Left ventricle myocardium superior (tissue), 1 donor: ENCODE measurements around the gene HBM. TPM values are rescaled to one million over a fixed set of nuclear protein-coding genes. Genes with fewer than 3 reads are reported as not detected.
"Not testable (repeated sequence)": the region's sequence is repeated elsewhere in the genome, so short reads cannot be mapped to it uniquely, and the experiment has no call there.

ENCODE experiments used
- ATAC-seq: fragments of 200-7000 bp; cut with Tn5 transposase; one replicate; pipeline ENCODE4 v1.9.1; 2020; ENCODE audit warnings: mild to moderate bottlenecking, moderate library complexity
- DNase-seq: peaks from one replicate; pipeline ENCODE4 v3.0.0-alpha.2; 2020
- intact Hi-C: fragments of 100-400 bp; cut with micrococcal nuclease; formaldehyde crosslinking; loops from one replicate; pipeline ENCODE4 v1.11.0; 2022
- total RNA-seq: library from RNA; stranded (reverse); fragmentation: NEBNext Ultra II Directional; extraction: Animal tissue kit (Norgen Biotek cat#: 25700); gene quantifications from one replicate; pipeline ENCODE4 v1.2.1, GENCODE V29; 2021
- donor health status: DM: no; HTN: yes; CAD: no; lungs with severe emphysema.

Gene HBM
- total RNA-seq, 1 donor from 2014 or later, result not detected

DNA sequence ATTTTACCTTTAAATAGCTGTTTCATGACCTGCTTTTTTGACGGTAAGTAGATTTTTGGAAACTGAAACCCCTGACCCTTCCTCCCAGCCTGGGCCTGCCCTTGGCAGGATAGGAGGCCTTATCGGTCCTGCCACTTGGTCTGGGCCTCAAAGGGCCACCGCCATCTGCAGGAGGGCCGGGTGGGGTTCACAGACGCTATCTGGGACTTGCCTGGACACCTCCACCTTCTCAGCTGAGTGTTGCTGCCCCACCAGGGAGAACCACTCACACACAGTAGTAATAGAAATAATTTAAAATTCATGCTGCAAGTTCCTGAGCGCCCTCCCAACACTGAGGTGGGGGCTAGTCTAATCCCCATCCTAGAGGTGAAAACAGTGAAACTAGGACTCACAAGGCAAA lies 22.7 kb upstream of the HBM start:
- DNase-seq, result no peak
- ATAC-seq, result no peak
- intact Hi-C loops, result no loop called here

DNA sequence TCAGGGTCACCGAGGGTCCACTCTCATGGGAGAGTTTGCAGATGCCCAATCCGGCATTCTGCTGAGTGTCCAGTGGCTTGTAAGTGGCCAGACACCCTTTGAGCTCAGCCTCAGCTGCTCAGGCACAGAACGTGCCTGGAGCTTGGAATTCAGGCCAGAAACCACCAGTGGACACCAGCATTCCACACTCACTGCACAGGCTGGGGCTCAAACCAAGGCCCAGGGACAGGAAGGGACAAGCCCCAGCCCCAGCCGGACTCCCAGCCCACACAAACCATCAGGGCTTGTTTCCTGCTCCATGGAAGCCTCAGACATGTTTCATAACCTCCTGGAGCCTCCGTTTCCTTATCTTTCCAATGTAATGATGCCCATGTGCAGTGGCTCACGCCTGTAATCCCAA lies 22.3 kb upstream of the HBM start:
- no peak for DNase-seq
- intact Hi-C loops, result no loop called here
- ATAC-seq, result no peak

DNA sequence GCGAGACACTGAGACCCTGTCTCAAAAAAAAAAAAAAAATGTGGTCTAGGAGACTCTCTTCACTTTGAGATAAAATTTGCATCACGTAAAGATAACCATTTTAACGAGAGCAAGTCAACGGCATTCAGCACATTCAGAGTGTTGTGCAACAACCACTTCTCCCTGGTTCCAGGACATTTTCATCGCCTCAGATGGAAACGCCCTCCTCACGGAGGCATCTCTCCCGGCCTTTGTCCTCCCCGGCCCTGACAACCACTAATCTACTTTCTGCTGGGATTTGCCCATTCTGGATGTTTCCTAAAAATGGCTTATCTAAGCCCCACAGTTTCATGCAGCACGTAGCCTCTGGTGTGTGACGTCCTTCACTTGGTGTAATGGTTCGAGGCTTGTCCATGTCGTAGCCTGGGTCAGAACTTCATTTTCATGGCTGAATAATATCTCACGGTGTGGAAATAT lies 21.0 kb upstream of the HBM start:
- no peak for DNase-seq
- no peak for ATAC-seq
- intact Hi-C loops, result no loop called here

DNA sequence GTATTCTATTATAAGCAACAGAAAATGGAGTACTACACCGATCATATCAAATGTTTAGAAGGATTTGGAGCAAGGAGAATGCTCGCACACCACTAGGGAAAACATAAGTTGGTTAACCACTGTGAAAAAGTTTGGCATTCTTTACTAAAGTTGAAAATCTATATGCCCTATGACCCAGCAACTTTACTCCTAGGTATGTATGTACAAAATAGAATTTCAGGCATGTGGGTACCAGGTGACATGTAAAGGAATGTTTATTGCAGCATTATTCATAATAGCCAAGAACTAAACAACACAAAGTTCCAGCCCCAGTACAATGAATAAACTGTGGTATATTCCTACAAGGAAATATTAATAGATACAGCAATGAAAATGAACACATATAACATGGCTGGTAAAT lies 19.1 kb upstream of the HBM start:
- DNase-seq, result no peak
- intact Hi-C loops, result no loop called here
- no peak for ATAC-seq

DNA sequence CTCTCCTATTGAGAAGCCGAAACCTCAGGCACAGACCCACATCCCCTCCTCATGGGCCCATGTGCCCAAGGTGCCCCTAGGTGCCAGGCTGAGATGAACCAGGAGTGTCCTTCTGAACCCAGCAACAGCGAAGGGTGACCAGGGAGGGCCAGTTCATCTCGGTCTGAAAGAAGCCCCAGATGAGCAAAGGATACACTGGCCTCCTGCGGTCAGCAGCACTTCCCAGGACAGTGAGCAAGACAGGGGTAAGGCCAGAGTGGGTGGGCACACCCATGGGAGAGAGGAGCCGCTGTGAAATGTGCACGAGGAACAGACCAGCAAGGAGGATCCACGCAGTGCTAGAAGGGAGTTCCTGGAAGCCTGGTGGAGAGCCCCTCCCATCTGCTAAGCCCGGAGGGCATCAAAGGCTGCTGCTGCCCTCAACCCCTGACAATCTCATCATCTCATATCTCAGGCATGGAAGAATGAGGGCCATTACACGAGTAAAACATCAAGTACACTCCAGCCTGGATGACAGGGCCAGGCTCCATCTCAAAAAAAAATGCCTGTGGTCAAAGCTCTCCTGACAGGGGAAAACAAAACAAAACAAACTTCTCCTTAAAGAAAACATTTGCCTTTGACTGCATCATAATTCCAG lies 16.6 kb upstream of the HBM start:
- ATAC-seq, result no peak
- intact Hi-C loops, result no loop called here
- DNase-seq, result no peak

DNA sequence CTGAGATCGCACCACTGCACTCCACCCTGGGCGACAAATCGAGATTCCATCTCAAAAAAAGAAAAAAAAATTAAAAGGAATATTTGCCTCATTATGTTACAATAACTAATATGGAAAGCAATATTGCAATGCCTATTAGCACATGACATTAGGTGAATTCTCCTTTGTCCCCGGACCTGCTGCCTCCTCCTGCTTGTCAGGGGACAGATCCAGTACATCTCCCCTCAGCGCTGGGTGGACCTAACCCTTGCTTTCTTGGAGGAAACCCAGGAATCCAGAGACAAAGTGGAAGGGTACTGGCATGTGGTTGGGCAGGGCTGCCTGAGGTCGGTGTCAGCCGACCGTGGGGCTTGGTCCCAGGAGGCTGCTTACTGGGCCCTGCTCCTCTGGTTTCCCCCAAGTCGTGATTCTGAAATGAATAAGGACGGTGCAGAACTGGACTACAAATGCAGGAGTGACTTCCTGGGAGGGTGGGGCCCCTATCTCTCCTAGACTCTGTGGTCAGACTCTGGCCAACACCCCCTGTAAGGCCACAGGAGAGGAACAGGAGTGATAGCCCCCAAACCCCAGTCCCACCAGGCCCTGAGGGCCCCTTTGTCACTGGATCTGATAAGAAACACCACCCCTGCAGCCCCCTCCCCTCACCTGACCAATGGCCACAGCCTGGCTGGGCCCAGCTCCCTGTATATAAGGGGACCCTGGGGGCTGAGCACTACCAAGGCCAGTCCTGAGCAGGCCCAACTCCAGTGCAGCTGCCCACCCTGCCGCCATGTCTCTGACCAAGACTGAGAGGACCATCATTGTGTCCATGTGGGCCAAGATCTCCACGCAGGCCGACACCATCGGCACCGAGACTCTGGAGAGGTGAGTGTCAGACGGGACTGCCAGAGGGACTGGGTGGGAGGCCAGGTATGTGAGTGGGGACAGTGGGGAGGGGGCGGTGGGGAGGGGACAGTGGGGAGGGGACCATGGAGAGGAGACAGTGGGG lies 13.3 kb upstream of the HBM start, which contains the start of gene HBZ:
Gene HBZ (plus strand): TSS at position 504 of the 988 bp plus-strand sequence. CDS start 266 bp downstream, at position 770.
- no peak for DNase-seq
- ATAC-seq, result no peak
- intact Hi-C loops, result no loop called here

DNA sequence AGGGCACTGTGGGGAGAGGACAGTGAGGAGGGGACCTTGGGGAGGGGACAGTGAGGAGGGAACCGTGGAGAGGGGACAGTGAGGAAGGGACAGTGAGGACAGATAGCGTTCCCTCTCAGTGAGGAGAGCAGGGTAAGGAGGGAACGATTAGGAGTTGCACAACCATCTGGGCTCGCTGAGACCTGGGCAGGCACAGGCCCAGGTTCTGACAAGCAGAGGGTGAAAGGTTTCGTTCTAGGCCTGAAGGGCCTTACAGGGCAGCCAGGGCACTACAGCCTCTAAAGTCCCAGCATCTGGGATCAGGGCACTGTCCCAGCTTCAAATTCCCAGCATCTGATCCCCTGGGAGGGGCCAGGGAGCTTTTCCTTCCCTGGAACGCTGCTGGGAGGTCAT lies 12.7 kb upstream of the HBM start:
- intact Hi-C loops, DNase-seq: not testable (repeated sequence)
- peak; percentile 47 for ATAC-seq

DNA sequence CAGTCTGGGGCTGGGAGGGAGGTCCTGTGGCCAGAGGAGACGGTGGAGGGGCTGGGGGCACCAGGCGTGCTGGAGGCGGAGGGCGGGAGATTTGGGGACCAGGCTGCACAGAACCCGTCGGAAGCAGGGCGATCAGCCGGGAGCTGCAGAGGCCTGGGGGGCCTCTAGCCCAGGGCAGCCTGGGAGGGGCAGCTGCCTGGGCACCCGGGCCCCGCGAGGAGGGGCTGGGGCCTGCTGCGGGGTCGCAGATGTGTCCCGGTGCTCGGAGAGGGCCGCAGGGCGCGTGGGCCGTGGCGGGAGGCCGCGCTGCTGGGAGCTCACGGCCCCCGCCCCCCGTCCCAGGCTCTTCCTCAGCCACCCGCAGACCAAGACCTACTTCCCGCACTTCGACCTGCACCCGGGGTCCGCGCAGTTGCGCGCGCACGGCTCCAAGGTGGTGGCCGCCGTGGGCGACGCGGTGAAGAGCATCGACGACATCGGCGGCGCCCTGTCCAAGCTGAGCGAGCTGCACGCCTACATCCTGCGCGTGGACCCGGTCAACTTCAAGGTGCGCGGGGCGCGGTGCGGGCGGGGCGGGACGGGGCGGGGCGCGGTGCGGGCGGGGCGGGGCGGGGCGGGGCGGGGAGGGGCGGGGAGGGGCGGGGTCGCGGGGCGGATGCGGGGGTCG lies 12.1 kb upstream of the HBM start:
- peak; percentile 11 for ATAC-seq
- DNase-seq, intact Hi-C loops: not testable (repeated sequence)

DNA sequence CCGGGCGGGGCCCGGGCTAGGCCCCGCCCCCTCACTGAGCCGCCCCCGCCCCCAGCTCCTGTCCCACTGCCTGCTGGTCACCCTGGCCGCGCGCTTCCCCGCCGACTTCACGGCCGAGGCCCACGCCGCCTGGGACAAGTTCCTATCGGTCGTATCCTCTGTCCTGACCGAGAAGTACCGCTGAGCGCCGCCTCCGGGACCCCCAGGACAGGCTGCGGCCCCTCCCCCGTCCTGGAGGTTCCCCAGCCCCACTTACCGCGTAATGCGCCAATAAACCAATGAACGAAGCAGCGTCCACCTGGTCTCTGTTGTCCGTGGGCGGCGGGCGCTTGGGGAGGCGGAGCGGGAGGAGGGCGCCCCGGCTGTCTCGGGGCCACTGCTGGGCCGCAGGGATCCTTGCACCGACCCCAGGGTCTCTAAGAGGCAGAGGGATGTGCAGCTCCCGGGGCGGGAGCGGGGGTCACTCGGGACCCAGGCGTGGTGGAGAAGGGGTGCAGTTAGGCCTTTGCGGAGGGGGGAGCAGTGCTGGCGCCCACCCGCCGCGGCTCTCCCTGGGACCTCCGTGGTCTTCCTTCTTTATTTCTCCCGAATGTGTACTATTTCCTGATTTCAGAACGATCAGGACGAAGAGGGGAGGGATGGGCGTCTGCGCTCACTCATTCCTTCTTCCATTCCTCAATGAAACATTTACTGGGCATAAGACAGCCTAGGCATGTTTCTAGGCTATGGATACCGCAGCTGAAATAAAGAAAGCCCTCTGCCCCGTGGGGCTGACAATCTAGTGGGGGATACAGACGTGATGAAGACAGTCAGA lies 11.4 kb upstream of the HBM start:
- peak; percentile 69 for ATAC-seq
- DNase-seq, result peak; percentile 37
- intact Hi-C loops, result no loop called here

DNA sequence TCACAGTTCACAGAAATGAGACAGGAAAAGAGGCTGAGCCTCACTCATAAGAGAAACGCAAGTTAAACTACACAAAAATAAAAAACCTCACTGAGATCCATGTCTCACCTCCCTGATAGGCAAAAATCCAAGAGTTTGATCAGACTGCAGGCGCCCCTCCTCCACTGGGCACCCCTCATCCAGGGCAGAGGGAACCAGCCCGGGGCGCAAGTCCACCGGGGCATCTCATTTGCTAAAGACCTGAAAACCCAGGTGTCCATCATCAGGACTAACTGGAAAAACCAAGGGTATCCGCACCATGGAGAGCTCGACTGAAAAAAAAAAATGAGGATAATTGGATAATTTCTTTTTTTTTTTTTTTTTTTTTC lies 10.8 kb upstream of the HBM start:
- ATAC-seq (no peak), DNase-seq (no peak)
- intact Hi-C loops, result no loop called here

DNA sequence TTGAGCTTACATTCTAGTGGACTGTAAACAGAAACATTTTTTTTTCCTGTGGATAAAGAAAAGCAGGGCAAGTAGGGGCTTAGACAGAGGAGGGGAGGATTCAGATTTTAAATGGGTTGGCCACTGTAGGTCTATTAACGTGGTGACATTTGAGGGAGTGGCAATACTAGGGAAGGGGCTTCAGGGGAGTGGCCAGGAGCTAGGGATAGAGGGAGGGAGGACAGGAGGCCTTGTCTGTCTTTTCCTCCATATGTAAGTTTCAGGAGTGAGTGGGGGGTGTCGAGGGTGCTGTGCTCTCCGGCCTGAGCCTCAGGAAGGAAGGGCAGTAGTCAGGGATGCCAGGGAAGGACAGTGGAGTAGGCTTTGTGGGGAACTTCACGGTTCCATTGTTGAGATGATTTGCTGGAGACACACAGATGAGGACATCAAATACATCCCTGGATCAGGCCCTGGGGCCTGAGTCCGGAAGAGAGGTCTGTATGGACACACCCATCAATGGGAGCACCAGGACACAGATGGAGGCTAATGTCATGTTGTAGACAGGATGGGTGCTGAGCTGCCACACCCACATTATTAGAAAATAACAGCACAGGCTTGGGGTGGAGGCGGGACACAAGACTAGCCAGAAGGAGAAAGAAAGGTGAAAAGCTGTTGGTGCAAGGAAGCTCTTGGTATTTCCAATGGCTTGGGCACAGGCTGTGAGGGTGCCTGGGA lies 6.5 kb upstream of the HBM start:
- intact Hi-C loops, result no loop called here
- ATAC-seq (no peak), DNase-seq (no peak)

DNA sequence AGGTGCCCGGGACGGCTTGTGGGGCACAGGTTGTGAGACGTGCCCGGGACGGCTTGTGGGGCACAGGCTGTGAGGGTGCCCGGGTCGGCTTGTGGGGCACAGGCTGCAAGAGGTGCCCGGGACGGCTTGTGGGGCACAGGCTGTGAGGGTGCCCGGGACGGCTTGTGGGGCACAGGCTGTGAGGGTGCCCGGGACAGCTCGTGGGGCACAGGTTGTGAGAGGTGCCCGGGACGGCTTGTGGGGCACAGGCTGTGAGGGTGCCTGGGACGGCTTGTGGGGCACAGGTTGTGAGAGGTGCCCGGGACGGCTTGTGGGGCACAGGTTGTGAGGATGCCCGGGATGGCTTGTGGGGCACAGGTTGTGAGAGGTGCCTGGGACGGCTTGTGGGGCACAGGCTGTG lies 5.5 kb upstream of the HBM start:
- intact Hi-C loops, ATAC-seq, DNase-seq: not testable (repeated sequence)

DNA sequence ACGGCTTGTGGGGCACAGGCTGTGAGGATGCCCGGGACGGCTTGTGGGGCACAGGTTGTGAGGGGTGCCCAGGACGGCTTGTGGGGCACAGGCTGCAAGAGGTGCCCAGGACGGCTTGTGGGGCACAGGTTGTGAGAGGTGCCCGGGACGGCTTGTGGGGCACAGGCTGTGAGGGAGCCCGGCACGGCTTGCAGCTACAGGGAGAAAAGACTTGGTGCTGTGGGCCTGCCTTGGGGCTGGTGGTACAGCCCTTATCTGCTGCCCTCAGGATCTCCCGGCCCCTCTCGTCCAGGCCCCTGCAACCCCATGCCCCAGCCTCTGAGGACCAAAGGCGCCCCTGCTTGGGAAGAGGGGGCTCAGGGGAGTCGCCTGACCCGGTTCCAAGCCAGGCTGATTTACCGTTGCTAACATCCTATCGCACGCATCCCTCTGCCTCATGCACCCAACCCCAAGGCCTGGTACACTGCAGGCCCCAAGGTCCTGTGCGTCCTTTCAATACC lies 5.0 kb upstream of the HBM start:
- DNase-seq (no peak), ATAC-seq (no peak)

DNA sequence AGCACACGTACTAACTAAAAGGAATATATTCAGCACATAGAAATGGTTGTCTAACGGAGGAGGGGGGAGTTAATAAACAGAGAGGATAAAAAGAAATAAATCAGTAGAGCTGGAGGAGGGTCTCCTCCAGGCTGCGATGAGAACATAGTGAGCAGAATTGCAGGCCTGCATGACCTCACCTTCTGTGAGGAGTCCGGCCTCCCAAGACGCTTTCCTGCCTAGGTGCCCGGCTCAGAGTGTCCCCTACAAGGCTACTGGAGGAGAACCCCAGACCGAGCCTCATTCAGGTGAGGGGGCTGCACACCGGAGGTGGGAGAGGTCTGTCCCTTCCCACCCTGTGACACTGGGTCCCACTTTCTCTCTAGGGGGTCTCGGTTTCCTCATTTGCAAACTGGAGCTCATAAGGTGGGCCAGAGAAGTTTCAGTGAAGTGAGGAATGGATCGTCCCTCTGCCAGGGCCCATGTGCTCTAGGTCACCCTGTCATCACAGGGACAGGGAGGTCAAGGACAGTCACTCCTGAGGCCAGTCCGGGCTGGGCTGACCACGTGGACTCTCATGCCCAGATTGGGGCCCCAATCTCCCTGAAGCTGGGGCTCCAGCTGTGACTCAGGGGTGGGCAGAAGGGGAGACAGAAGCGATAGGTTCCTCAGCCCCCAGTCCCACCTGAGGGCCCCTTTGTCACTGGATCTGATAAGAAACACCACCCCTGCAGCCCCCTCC lies 3.3 kb upstream of the HBM start:
- intact Hi-C loops, result no loop called here
- ATAC-seq, result no peak

More for the DNA sequence above, 5.0 kb upstream of the HBM start:
- intact Hi-C loops, result no loop called here

DNA sequence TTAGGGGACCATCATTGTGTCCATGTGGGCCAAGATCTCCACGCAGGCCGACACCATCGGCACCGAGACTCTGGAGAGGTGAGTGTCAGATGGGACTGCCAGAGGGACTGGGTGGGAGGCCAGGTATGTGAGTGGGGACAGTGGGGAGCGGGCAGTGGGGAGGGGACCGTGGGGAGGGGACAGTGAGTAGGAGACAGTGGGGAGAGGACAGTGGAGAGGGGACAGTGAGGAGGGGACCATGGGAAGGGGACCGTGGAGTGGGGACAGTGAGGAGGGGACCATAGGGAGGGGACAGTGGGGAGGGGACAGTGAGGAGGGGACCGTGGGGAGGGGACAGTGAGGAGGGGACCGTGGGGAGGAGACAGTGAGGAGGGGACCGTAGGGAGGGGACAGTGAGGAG lies 2.6 kb upstream of the HBM start:
- intact Hi-C loops, ATAC-seq, DNase-seq: not testable (repeated sequence)

More for the DNA sequence above, 3.3 kb upstream of the HBM start:
- DNase-seq, result no peak

DNA sequence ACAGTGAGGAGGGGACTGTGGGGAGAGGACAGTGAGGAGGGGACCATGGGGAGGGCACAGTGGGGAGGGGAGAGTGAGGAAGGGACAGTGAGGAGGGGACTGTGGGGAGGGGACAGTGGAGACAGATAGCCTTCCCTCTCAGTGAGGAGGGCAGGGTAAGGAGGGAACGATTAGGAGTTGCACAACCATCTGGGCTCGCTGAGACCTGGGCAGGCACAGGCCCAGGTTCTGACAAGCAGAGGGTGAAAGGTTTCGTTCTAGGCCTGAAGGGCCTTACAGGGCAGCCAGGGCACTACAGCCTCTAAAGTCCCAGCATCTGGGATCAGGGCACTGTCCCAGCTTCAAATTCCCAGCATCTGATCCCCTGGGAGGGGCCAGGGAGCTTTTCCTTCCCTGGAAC lies 2.1 kb upstream of the HBM start:
- peak; percentile 51 for ATAC-seq
- intact Hi-C loops, DNase-seq: not testable (repeated sequence)

DNA sequence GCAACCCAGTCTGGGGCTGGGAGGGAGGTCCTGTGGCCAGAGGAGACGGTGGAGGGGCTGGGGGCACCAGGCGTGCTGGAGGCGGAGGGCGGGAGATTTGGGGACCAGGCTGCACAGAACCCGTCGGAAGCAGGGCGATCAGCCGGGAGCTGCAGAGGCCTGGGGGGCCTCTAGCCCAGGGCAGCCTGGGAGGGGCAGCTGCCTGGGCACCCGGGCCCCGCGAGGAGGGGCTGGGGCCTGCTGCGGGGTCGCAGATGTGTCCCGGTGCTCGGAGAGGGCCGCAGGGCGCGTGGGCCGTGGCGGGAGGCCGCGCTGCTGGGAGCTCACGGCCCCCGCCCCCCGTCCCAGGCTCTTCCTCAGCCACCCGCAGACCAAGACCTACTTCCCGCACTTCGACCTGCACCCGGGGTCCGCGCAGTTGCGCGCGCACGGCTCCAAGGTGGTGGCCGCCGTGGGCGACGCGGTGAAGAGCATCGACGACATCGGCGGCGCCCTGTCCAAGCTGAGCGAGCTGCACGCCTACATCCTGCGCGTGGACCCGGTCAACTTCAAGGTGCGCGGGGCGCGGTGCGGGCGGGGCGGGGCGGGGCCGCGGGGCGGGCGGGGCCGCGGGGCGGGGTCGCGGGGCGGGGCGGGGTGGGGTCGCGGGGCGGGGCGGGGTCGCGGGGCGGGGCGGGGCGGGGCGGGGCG lies 1.5 kb upstream of the HBM start:
- intact Hi-C loops, DNase-seq: not testable (repeated sequence)
- ATAC-seq, result peak; percentile 17
